Lower lobe of right lung (tissue), 2 donors: Measurements from ENCODE around the gene D2HGDH. TPM values are rescaled to one million over a fixed set of nuclear protein-coding genes. Genes with fewer than 3 reads are reported as not detected.
"Not testable (repeated sequence)": the region's sequence is repeated elsewhere in the genome, so short reads cannot be mapped to it uniquely, and the experiment has no call there.

ENCODE experiments used
- ATAC-seq, 2 donors: fragments of 200-7000 bp; cut with Tn5 transposase; one replicate each; pipeline ENCODE4 v1.9.1; 2020 to 2022; ENCODE audit warnings: mild to moderate bottlenecking in 2 of 2, moderate library complexity in 2 of 2
- DNase-seq: peaks from one replicate; pipeline ENCODE4 v3.0.0-alpha.2; 2020
- H3K27ac ChIP-seq: fragments of 200-600 bp; one replicate; pipeline ENCODE4 v1.8.0; 2022
- H3K27me3 ChIP-seq: fragments of 200-600 bp; one replicate; pipeline ENCODE4 v1.8.0; 2022; ENCODE audit warnings: low read depth
- H3K36me3 ChIP-seq: fragments of 200-600 bp; one replicate; pipeline ENCODE4 v1.8.0; 2022; ENCODE audit warnings: mild to moderate bottlenecking
- H3K4me1 ChIP-seq: fragments of 200-600 bp; one replicate; pipeline ENCODE4 v1.8.0; 2022
- H3K4me3 ChIP-seq: fragments of 200-600 bp; one replicate; pipeline ENCODE4 v1.8.0; 2022; ENCODE audit warnings: mild to moderate bottlenecking
- H3K9me3 ChIP-seq: fragments of 200-600 bp; one replicate; pipeline ENCODE4 v1.8.0; 2022
- intact Hi-C: fragments of 100-400 bp; cut with DNase I; formaldehyde crosslinking; loops from one replicate; pipeline ENCODE4 v1.11.0; 2022
- total RNA-seq: library from RNA; stranded (reverse); fragmentation: NEBNext Ultra II Directional; extraction: Animal tissue kit (Norgen Biotek cat#: 25700); gene quantifications from one replicate; pipeline ENCODE4 v1.2.1, GENCODE V29; 2021
- TF ChIP-seq, protein P1 (sequence below): fragments of 200-600 bp; IDR thresholded peaks from one replicate; pipeline ENCODE4 v1.8.0; 2022; ENCODE audit warnings: antibody characterized with exemption, mild to moderate bottlenecking
- donor health status: DM: no; HTN: yes; CAD: no; lungs with severe emphysema.

The D2HGDH gene
- total RNA-seq, 1 donor from 2014 or later: 29.4 TPM

DNA sequence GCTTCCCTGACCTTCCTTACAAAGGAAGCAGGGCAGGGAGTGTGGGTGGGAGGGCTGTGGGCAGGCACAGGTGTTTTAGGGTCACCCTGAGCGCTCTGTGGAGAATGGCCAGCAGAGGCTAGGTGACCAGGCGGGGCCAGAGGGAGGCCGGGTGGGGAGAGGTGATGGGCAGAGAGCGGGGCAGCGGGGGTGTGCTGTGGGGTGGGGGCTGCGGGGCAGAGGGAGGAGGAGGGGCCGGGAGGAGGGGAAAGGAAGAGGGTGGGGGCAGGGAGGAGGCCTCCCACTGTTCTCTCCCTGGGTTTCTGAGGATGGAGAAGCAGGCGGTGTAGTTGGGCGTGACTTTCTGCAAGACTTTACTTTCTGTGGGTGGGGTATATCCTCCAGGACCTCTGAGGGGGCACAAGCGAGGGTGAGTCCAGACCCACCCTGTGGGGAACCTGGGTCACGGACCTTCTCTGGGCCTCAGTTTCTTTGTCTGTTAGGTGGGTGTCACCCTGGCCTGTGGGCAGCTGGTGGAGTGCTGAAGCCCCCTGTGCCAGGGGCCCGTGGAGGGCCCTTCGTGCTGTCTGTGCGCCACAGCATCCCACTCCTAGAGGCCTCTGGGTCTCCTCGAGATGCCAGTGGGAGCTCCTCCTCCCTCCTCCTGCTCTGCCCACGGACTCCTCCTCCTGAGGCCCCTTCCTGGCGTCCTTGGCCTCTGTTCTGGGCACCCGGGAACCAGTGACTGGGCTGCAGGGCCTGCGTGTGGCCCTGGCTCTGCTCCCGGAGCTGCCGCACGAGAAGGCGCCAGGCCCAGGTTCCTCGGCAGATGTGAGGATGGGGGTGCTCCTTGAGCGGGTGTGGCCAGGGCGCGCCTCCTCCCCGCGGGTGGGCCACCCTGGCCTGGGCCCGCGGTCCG, 68.2 kb downstream of the D2HGDH start:
- Histone ChIP-seq H3K4me3 (no peak overlapping the region), H3K9me3 (no peaks in the 10 kb centered on the region), H3K27ac (no peak overlapping the region), H3K4me1 (peaks cover 12% of the 10 kb centered on the region), H3K36me3 (no peaks in the 10 kb centered on the region), H3K27me3 (peaks cover 29% of the 10 kb centered on the region)
- ATAC-seq: no peak
- intact Hi-C loops: no loop called here
- peak; percentile 25 for DNase-seq
- TF ChIP-seq, protein P1, sequence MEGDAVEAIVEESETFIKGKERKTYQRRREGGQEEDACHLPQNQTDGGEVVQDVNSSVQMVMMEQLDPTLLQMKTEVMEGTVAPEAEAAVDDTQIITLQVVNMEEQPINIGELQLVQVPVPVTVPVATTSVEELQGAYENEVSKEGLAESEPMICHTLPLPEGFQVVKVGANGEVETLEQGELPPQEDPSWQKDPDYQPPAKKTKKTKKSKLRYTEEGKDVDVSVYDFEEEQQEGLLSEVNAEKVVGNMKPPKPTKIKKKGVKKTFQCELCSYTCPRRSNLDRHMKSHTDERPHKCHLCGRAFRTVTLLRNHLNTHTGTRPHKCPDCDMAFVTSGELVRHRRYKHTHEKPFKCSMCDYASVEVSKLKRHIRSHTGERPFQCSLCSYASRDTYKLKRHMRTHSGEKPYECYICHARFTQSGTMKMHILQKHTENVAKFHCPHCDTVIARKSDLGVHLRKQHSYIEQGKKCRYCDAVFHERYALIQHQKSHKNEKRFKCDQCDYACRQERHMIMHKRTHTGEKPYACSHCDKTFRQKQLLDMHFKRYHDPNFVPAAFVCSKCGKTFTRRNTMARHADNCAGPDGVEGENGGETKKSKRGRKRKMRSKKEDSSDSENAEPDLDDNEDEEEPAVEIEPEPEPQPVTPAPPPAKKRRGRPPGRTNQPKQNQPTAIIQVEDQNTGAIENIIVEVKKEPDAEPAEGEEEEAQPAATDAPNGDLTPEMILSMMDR: no peak

DNA sequence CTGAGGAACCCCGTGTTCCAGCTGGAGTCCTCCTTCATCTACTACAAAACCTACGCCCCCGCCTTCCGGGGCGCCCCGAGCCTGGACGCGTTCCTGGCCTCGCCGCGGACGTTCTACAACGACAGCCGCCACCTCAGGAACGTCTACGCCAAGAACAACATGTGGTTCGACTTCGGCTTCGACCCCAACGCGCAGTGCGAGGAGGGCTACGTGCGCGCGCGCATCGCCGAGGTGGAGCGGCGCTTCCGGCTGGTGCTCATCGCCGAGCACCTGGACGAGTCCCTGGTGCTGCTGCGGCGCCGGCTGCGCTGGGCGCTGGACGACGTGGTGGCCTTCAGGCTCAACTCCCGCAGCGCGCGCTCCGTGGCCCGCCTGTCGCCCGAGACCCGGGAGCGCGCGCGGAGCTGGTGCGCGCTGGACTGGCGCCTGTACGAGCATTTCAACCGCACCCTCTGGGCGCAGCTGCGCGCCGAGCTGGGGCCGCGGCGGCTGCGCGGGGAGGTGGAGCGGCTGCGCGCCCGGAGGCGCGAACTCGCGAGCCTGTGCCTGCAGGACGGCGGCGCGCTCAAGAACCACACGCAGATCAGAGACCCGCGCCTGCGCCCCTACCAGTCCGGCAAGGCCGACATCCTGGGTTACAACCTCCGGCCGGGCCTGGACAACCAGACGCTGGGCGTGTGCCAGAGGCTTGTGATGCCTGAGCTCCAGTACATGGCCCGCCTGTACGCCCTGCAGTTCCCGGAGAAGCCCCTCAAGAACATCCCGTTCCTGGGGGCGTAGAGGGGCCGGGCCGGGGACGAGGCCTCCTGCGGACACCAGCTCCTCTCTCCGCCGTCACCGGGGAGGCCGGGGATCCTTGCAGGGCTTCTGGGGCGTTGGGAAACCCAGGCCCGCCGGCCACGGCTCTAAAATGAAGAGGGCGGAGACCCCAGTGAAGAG, 69.2 kb downstream of the D2HGDH start:
- ATAC-seq: peak; percentile 24 to 72
- intact Hi-C loops: no loop called here
- Histone ChIP-seq H3K9me3 (no peaks in the 10 kb centered on the region), H3K4me3 (peak overlapping the region; percentile 43), H3K36me3 (no peaks in the 10 kb centered on the region), H3K4me1 (peaks cover 12% of the 10 kb centered on the region), H3K27me3 (peaks cover 29% of the 10 kb centered on the region), H3K27ac (no peak overlapping the region)
- DNase-seq: peak; percentile 49
- TF ChIP-seq, protein P1: no peak

DNA sequence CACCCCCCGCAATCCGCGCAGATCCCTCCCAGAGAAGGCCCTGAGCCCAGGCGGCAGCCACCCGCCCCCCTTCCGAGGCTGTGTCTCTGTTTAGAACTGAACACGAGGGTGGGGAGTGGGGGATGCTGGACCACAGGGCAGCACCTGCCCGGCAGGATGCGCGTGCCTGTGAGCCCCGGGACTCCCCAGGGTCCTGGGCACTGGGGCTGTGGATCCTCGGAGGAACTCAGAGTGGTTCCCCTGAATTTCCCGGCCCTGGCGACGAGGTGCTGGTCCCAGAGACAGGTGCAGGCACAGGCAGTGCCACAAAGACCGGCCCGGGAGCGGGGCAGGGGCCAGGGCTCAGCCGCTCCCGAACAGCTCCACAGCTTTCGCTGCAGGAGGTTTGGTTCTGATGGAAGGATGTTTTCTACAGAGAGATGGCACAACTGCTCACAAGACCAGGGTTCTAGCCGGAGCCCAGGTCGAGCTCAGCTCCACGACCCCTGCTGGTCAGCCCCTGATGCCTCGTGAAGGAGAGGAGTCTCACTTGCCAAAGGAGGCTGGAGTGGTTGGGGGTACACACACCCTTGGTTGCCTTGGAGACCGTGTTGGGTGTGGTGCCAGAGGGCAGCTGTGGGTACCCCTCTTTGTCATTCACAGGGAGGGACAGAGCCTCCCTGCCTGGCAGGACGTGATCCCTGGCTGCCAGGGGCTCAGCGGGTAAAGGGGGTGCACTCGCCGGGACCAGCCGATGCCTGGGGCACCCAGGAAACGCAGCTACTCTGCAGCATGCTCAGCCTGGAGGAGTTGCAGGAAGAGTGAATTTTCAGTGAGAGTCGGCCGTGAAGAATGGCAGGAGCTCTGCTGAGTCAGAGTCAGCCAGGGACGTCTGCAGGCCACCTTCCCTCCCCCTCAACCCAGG, 70.1 kb downstream of the D2HGDH start:
- H3K9me3 ChIP-seq: no peaks in the 10 kb centered on the region
- intact Hi-C loops: no loop called here
- peak; percentile 45 for DNase-seq
- H3K27me3 ChIP-seq: peaks cover 27% of the 10 kb centered on the region
- H3K27ac ChIP-seq: no peak overlapping the region
- TF ChIP-seq, protein P1: no peak
- peak; percentile 17 to 18 for ATAC-seq
- peak overlapping the region; percentile 43 for H3K4me3 ChIP-seq
- peaks cover 12% of the 10 kb centered on the region for H3K4me1 ChIP-seq
- H3K36me3 ChIP-seq: no peaks in the 10 kb centered on the region

DNA sequence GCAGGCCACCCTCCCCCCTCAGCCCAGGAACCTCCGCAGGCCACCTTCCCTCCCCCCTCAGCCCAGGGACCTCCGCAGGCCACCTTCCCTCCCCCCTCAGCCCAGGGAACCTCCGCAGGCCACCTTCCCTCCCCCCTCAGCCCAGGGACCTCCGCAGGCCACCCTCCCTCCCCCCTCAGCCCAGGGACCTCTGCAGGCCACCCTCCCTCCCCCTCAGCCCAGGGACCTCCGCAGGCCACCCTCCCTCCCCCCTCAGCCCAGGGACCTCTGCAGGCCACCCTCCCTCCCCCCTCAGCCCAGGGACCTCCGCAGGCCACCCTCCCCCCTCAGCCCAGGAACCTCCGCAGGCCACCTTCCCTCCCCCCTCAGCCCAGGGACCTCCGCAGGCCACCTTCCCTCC, 71.8 kb downstream of the D2HGDH start:
- H3K4me3 ChIP-seq, H3K27ac ChIP-seq, H3K9me3 ChIP-seq, intact Hi-C loops, DNase-seq, ATAC-seq, H3K36me3 ChIP-seq: not testable (repeated sequence)
- peaks cover 12% of the 10 kb centered on the region for H3K4me1 ChIP-seq
- H3K27me3 ChIP-seq: peaks cover 25% of the 10 kb centered on the region

DNA sequence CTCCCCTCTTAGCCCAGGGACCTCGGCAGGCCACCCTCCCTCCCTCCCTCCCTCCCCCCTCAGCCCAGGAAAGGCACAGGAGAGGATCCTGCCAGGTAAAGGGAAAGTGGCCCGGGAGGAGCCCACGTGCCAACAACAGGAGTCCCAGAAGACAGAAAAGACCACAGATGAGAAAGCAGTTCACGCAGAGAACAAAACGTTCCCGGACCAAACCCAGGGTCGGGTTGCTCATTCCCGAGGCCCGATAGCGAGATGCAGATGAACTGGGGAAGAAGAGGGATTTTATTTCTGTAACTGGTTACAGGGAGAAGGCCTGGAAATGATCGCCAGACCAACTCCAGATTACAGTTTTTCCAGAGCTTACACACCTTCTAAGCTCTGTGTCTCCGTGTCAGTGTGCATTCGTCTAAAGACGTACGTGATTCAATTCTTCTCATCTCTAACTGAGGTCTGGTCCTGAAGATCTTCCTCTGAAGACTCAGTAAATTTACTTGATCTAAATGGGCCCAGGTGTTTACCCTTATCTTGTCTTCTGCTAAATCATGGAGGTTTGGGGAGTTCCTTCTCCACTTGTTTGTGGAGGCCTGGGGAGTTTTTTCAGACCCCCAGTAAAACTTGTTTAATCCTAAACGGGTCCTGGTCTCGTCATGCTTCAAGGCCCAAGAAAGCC, 73.8 kb downstream of the D2HGDH start:
- peaks cover 12% of the 10 kb centered on the region for H3K4me1 ChIP-seq
- ATAC-seq (no peak), DNase-seq (no peak)
- H3K27ac ChIP-seq: no peak overlapping the region
- peaks cover 23% of the 10 kb centered on the region for H3K27me3 ChIP-seq
- intact Hi-C loops: no loop called here
- H3K9me3 ChIP-seq: no peaks in the 10 kb centered on the region
- no peak overlapping the region for H3K4me3 ChIP-seq
- TF ChIP-seq, protein P1: no peak
- H3K36me3 ChIP-seq: no peaks in the 10 kb centered on the region
